ENCODE results near the gene OLA1.

OLA1 gene

DNA sequence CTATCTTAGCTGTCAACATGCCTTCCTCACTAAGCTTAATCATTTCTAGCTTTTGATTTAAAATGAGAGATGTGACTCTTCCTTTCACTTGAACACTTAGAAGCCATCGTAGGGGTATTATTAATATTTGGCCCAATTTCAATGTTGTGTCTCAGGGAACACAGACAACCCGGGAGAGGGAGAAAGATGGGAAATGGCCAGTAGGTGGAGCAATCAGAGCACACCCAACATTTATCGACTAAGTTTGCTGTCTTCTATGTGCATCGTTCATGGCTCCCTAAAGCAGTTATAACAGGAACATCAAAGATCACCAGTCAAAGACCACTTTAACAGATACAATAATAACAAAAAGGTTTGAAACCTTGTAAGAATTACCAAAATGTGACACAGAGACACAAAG, 110.2 kb downstream of the OLA1 start:
- DNase-seq: peak in 1 of 2 donors; percentile 43
- Histone ChIP-seq H2AFZ (ENCODE audit: insufficient read depth, low read length, poor library complexity) (no peak overlapping the region), H2BK5ac (ENCODE audit: low read depth, low read length, poor library complexity) (no peak overlapping the region), H2AK5ac (ENCODE audit: low read length) (no peak overlapping the region), H3K9me3 (ENCODE audit: insufficient read depth, low read depth, low read length) (no peaks in the 10 kb centered on the region), H3K4ac (ENCODE audit: low read depth, low read length) (no peak overlapping the region), H4K12ac (ENCODE audit: low read depth, low read length) (no peak overlapping the region), H3K14ac (ENCODE audit: low read length) (no peak overlapping the region), H3K79me1 (ENCODE audit: low read length) (no peaks in the 10 kb centered on the region), H3K27ac (ENCODE audit: low read depth, low read length) (no peak overlapping the region), H3K4me3 (ENCODE audit: low read depth, low read length) (no peak overlapping the region), H3K4me2 (ENCODE audit: low read length) (no peak overlapping the region), H4K8ac (ENCODE audit: low read depth, low read length) (no peak overlapping the region), H2BK120ac (ENCODE audit: insufficient read depth, low read length, poor library complexity) (no peak overlapping the region), H3K9ac (ENCODE audit: low read length) (no peak overlapping the region), H3K36me3 (ENCODE audit: control insufficient read depth in 1 of 2, insufficient read depth in 2 of 2, low read length in 2 of 2) (no peaks in the 10 kb centered on the region), H3K4me1 (ENCODE audit: control insufficient read depth in 1 of 2, insufficient read depth in 2 of 2, low read length in 2 of 2) (no peaks in the 10 kb centered on the region), H3K23ac (ENCODE audit: low read length) (no peak overlapping the region), H4K91ac (ENCODE audit: low read depth, low read length) (no peak overlapping the region), H3K27me3 (ENCODE audit: insufficient read depth, low read length) (no peaks in the 10 kb centered on the region), H3K79me2 (ENCODE audit: control insufficient read depth, insufficient read depth, low read length, poor library complexity) (no peaks in the 10 kb centered on the region), H3K18ac (ENCODE audit: low read length) (no peak overlapping the region), H2BK12ac (ENCODE audit: low read length) (no peak overlapping the region)
- no CpG with 5 or more reads among the region's 4 CpGs for WGBS (ENCODE audit: extremely low coverage, insufficient coverage, insufficient read length)

DNA sequence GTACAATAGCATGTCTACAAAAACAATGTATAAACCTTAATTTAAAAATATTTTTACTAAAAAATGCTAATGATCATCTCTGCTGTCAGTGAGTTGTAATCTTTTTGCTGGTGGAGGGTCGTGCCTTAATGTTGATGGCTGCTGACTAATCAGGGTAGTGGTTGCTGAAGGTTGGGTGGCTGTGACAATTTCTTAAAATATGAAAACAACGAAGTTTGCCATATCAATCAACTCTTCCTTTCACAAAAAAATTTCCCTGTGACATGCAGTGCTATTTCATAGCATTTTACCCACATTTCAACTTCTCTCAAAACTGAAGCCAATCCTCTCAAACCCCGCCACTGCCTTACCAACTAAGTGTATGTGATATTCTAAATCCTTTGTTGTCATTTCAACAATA, 112.4 kb downstream of the OLA1 start:
- Histone ChIP-seq H4K91ac (ENCODE audit: low read depth, low read length) (no peak overlapping the region), H3K18ac (ENCODE audit: low read length) (no peak overlapping the region), H4K8ac (ENCODE audit: low read depth, low read length) (no peak overlapping the region), H3K14ac (ENCODE audit: low read length) (no peak overlapping the region), H3K36me3 (ENCODE audit: control insufficient read depth in 1 of 2, insufficient read depth in 2 of 2, low read length in 2 of 2) (no peaks in the 10 kb centered on the region), H3K9ac (ENCODE audit: low read length) (no peak overlapping the region), H2BK5ac (ENCODE audit: low read depth, low read length, poor library complexity) (no peak overlapping the region), H3K79me2 (ENCODE audit: control insufficient read depth, insufficient read depth, low read length, poor library complexity) (no peaks in the 10 kb centered on the region), H3K27me3 (ENCODE audit: insufficient read depth, low read length) (no peaks in the 10 kb centered on the region), H3K23ac (ENCODE audit: low read length) (no peak overlapping the region), H3K4ac (ENCODE audit: low read depth, low read length) (no peak overlapping the region), H3K9me3 (ENCODE audit: insufficient read depth, low read depth, low read length) (no peaks in the 10 kb centered on the region), H4K12ac (ENCODE audit: low read depth, low read length) (no peak overlapping the region), H2BK120ac (ENCODE audit: insufficient read depth, low read length, poor library complexity) (no peak overlapping the region), H2AFZ (ENCODE audit: insufficient read depth, low read length, poor library complexity) (no peak overlapping the region), H3K4me3 (ENCODE audit: low read depth, low read length) (no peak overlapping the region), H3K79me1 (ENCODE audit: low read length) (no peaks in the 10 kb centered on the region), H2AK5ac (ENCODE audit: low read length) (no peak overlapping the region), H3K27ac (ENCODE audit: low read depth, low read length) (no peak overlapping the region), H3K4me1 (ENCODE audit: control insufficient read depth in 1 of 2, insufficient read depth in 2 of 2, low read length in 2 of 2) (no peaks in the 10 kb centered on the region), H3K4me2 (ENCODE audit: low read length) (no peak overlapping the region), H2BK12ac (ENCODE audit: low read length) (no peak overlapping the region)
- peak; percentile 4 to 34 for DNase-seq
- WGBS (ENCODE audit: extremely low coverage, insufficient coverage, insufficient read length): no CpG with 5 or more reads among the region's 3 CpGs

DNA sequence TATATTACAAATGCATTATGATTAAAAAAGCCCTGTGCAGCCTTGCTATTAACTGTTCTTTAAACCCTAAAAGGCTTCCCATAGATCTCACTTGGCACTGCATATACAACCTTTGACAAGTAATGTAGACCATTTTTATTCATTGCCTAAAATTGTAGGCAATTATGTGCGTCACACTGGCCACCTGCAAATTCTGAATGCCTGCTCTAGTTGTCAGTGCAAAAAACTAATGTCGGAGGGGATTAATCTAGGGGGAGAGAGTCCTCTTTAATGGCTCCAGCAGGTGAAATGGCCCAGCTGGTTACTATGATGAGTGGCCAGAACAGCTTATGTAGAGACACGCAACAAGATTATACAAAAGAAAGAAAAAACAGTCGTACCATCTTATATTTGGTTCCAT, 123.2 kb downstream of the OLA1 start:
- Histone ChIP-seq H3K4ac (ENCODE audit: low read depth, low read length) (no peak overlapping the region), H3K9me3 (ENCODE audit: insufficient read depth, low read depth, low read length) (no peaks in the 10 kb centered on the region), H3K4me3 (ENCODE audit: low read depth, low read length) (no peak overlapping the region), H2AK5ac (ENCODE audit: low read length) (no peak overlapping the region), H3K79me2 (ENCODE audit: control insufficient read depth, insufficient read depth, low read length, poor library complexity) (no peaks in the 10 kb centered on the region), H4K12ac (ENCODE audit: low read depth, low read length) (no peak overlapping the region), H2AFZ (ENCODE audit: insufficient read depth, low read length, poor library complexity) (no peak overlapping the region), H3K9ac (ENCODE audit: low read length) (no peak overlapping the region), H3K79me1 (ENCODE audit: low read length) (no peaks in the 10 kb centered on the region), H2BK5ac (ENCODE audit: low read depth, low read length, poor library complexity) (no peak overlapping the region), H3K18ac (ENCODE audit: low read length) (no peak overlapping the region), H3K4me2 (ENCODE audit: low read length) (no peak overlapping the region), H3K4me1 (ENCODE audit: control insufficient read depth in 1 of 2, insufficient read depth in 2 of 2, low read length in 2 of 2) (peaks cover 0 to 2% of the 10 kb centered on the region in 2 experiments), H3K27ac (ENCODE audit: low read depth, low read length) (no peak overlapping the region), H2BK120ac (ENCODE audit: insufficient read depth, low read length, poor library complexity) (no peak overlapping the region), H4K91ac (ENCODE audit: low read depth, low read length) (no peak overlapping the region), H3K27me3 (ENCODE audit: insufficient read depth, low read length) (no peaks in the 10 kb centered on the region), H3K36me3 (ENCODE audit: control insufficient read depth in 1 of 2, insufficient read depth in 2 of 2, low read length in 2 of 2) (no peaks in the 10 kb centered on the region), H2BK12ac (ENCODE audit: low read length) (no peak overlapping the region), H4K8ac (ENCODE audit: low read depth, low read length) (no peak overlapping the region), H3K14ac (ENCODE audit: low read length) (no peak overlapping the region), H3K23ac (ENCODE audit: low read length) (no peak overlapping the region)
- no peak for DNase-seq
- WGBS (ENCODE audit: extremely low coverage, insufficient coverage, insufficient read length): no CpG with 5 or more reads among the region's 4 CpGs

DNA sequence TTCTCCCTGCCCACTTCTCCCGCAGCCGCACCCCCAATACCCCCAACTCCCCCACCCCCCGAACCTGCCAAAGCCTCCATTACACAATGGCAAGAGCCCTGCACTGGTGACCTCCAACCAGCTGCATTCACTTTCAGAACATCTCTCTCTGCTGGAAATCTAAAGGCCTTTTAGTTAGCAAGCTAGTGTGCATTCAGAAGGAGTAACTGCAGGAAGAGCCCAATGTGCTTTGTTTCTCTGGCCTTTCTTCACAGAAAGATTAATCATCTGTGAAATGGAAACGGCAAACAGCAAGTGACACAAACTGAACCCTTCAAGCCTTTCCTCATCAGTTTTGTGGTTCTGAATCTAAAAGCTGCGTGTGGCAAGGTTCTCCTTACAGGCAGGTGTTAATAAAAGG, 124.2 kb downstream of the OLA1 start:
- H4K12ac ChIP-seq (ENCODE audit: low read depth, low read length): no peak overlapping the region
- no peaks in the 10 kb centered on the region for H3K9me3 ChIP-seq (ENCODE audit: insufficient read depth, low read depth, low read length)

More for the DNA sequence above, 124.2 kb downstream of the OLA1 start:
- Histone ChIP-seq H3K79me1 (ENCODE audit: low read length) (no peaks in the 10 kb centered on the region), H3K27ac (ENCODE audit: low read depth, low read length) (no peak overlapping the region), H3K23ac (ENCODE audit: low read length) (no peak overlapping the region), H4K91ac (ENCODE audit: low read depth, low read length) (no peak overlapping the region), H3K4ac (ENCODE audit: low read depth, low read length) (no peak overlapping the region), H2BK5ac (ENCODE audit: low read depth, low read length, poor library complexity) (no peak overlapping the region), H3K36me3 (ENCODE audit: control insufficient read depth in 1 of 2, insufficient read depth in 2 of 2, low read length in 2 of 2) (no peaks in the 10 kb centered on the region), H3K27me3 (ENCODE audit: insufficient read depth, low read length) (no peaks in the 10 kb centered on the region), H3K18ac (ENCODE audit: low read length) (no peak overlapping the region), H4K8ac (ENCODE audit: low read depth, low read length) (no peak overlapping the region), H3K4me3 (ENCODE audit: low read depth, low read length) (no peak overlapping the region), H2AK5ac (ENCODE audit: low read length) (no peak overlapping the region), H2AFZ (ENCODE audit: insufficient read depth, low read length, poor library complexity) (no peak overlapping the region), H2BK120ac (ENCODE audit: insufficient read depth, low read length, poor library complexity) (no peak overlapping the region), H2BK12ac (ENCODE audit: low read length) (no peak overlapping the region), H3K4me2 (ENCODE audit: low read length) (no peak overlapping the region), H3K14ac (ENCODE audit: low read length) (no peak overlapping the region), H3K4me1 (ENCODE audit: control insufficient read depth in 1 of 2, insufficient read depth in 2 of 2, low read length in 2 of 2) (peaks cover 0 to 2% of the 10 kb centered on the region in 2 experiments), H3K79me2 (ENCODE audit: control insufficient read depth, insufficient read depth, low read length, poor library complexity) (no peaks in the 10 kb centered on the region), H3K9ac (ENCODE audit: low read length) (no peak overlapping the region)
- DNase-seq: no peak
- no CpG with 5 or more reads among the region's 5 CpGs for WGBS (ENCODE audit: extremely low coverage, insufficient coverage, insufficient read length)
